Fibroblast of pulmonary artery (primary cell): ENCODE measurements around the gene EPYC.

Source experiments
- DNase-seq: peaks from one replicate; pipeline ENCODE4 v3.0.0-alpha.2; 2010; ENCODE audit warnings: low read depth
- H3K4me3 ChIP-seq: replicated peaks from 2 replicates; pipeline ENCODE4 v1.5.1; 2011; ENCODE audit warnings: low read depth, mild to moderate bottlenecking, control low read depth, low read length, moderate library complexity
- CTCF ChIP-seq: IDR thresholded peaks from 2 replicates; pipeline ENCODE4 v1.5.1; 2011; ENCODE audit warnings: mild to moderate bottlenecking, control low read depth, low read length, inconsistent platforms; ENCODE audit errors: missing control alignments

EPYC gene

GRCh38 chr12:90953956-90954421 is 50.8 kb downstream of the EPYC start:
- no peak for DNase-seq
- peak; percentile 38 for TF ChIP-seq CTCF
- H3K4me3 ChIP-seq, result no peak overlapping the region

- no peak for DNase-seq
- H3K4me3 ChIP-seq, result no peak overlapping the region
- TF ChIP-seq CTCF, result no peak
Observed at GRCh38 chr12:90951432-90952105, 53.2 kb downstream of the EPYC start.

GRCh38 chr12:90947869-90948268 is 56.9 kb downstream of the EPYC start:
- no peak overlapping the region for H3K4me3 ChIP-seq
- TF ChIP-seq CTCF, result no peak
- no peak for DNase-seq

- no peak overlapping the region for H3K4me3 ChIP-seq
- peak; percentile 59 for DNase-seq
- peak; percentile 55 for TF ChIP-seq CTCF
Observed at GRCh38 chr12:90945070-90945649, 59.6 kb downstream of the EPYC start.

GRCh38 chr12:90943255-90943654 is 61.5 kb downstream of the EPYC start:
- no peak for DNase-seq
- no peak overlapping the region for H3K4me3 ChIP-seq
- no peak for TF ChIP-seq CTCF

- peak; percentile 74 for TF ChIP-seq CTCF
- H3K4me3 ChIP-seq, result no peak overlapping the region
- peak; percentile 83 for DNase-seq
Observed at GRCh38 chr12:90940872-90941499, 63.8 kb downstream of the EPYC start.
